HCT116 (cell line): ENCODE data around the gene ACSL4. TPM values are rescaled to one million over a fixed set of nuclear protein-coding genes. Genes with fewer than 3 reads are reported as not detected.

Source experiments
- ATAC-seq: fragments of 200-7000 bp; cut with Tn5 transposase; 2 replicates; pipeline ENCODE4 v1.9.1; 2020; ENCODE audit warnings: mild to moderate bottlenecking, moderate library complexity
- BruUV-seq: library from RNA; stranded (reverse); fragments of 400-500 nt; replicated peaks from 2 replicates; lab custom pipeline; 2021; lab: Mats Ljungman, UMichigan
- CTCF ChIA-PET: fragments of 300-600 bp; sonication (Branson Sonifier 250); formaldehyde crosslinking; loops from one replicate; lab custom pipeline; 2021; ENCODE audit warnings: antibody characterized with exemption; lab: Charles Lee
- POLR2A ChIA-PET: fragments of 300-600, 350-600 bp; sonication (Branson Sonifier 250); formaldehyde crosslinking; loops from one replicate; lab custom pipeline; 2021; ENCODE audit warnings: antibody characterized with exemption; lab: Charles Lee
- RAD21 ChIA-PET, 2 experiments: fragments of 300-600 bp; sonication (Branson Sonifier 250); formaldehyde crosslinking; loops; one replicate each; lab custom pipeline; 2023; ENCODE audit warnings: low total read pairs in 2 of 2; ENCODE audit not compliant: uncharacterized antibody in 2 of 2, unreplicated experiment in 2 of 2, low non-redundant PET in 1 of 2; lab: Charles Lee
- DNase-seq: peaks from one replicate; pipeline ENCODE4 v3.0.0-alpha.2; 2010; ENCODE audit warnings: low read depth, low spot score
- H2AFZ ChIP-seq: fragments of 200-600 bp; shearing (Covaris generic), sonication (generic); 2 replicates; pipeline ENCODE4 v1.6.1; 2017; ENCODE audit warnings: low read depth, mixed run types, mixed read lengths, antibody characterized with exemption, low read length; ENCODE audit not compliant: poor library complexity, severe bottlenecking
- H3K27ac ChIP-seq: 2 replicates; pipeline ENCODE4 v1.5.1; 2012; ENCODE audit warnings: low read depth, low read length
- H3K27me3 ChIP-seq: fragments of 200-600 bp; sonication (generic); 2 replicates; pipeline ENCODE4 v1.6.1; 2016; ENCODE audit warnings: mixed run types, low read length, mixed read lengths; ENCODE audit not compliant: insufficient read depth
- H3K36me3 ChIP-seq, 2 experiments: fragments of 200-500 bp in 1 of 2; fragments of 200-600 bp in 1 of 2; sonication (Bioruptor generic) in 1 of 2; sonication (generic) in 1 of 2; 2 replicates each; pipeline versions ENCODE4 v1.5.1 to v1.6.1; 2014 to 2016; ENCODE audit warnings: low read length in 2 of 2, inconsistent platforms in 1 of 2, mixed read lengths in 1 of 2, mixed run types in 1 of 2; ENCODE audit not compliant: insufficient read depth in 2 of 2, control insufficient read depth in 1 of 2
- H3K4me1 ChIP-seq, 2 experiments: fragments of 200-600 bp in 1 of 2; sonication (generic) in 1 of 2; 2 replicates each; pipeline versions ENCODE4 v1.5.1 to v1.6.1; 2012 to 2017; ENCODE audit warnings: low read length in 2 of 2, inconsistent platforms in 1 of 2, mild to moderate bottlenecking in 1 of 2, mixed read lengths in 1 of 2, mixed run types in 1 of 2, moderate library complexity in 1 of 2; ENCODE audit not compliant: insufficient read depth in 2 of 2, control insufficient read depth in 1 of 2
- H3K4me2 ChIP-seq: fragments of 200-600 bp; sonication (generic); 2 replicates; pipeline ENCODE4 v1.6.1; 2017; ENCODE audit warnings: mixed run types, low read length, mixed read lengths
- H3K4me3 ChIP-seq, 2 experiments: fragments of 200-600 bp in 1 of 2; sonication (generic) in 1 of 2; replicated peaks in 1 of 2; 2 replicates each; pipeline ENCODE4 v1.5.1; 2011 to 2016; ENCODE audit warnings: low read length in 2 of 2, control low read depth in 1 of 2, low read depth in 1 of 2, mild to moderate bottlenecking in 1 of 2, mixed read lengths in 1 of 2, mixed run types in 1 of 2
- H3K79me2 ChIP-seq: fragments of 200-600 bp; sonication (generic); 2 replicates; pipeline ENCODE4 v1.6.1; 2017; ENCODE audit warnings: mild to moderate bottlenecking, mixed run types, low read length, moderate library complexity, mixed read lengths; ENCODE audit not compliant: insufficient read depth
- H3K9ac ChIP-seq: fragments of 200-600 bp; sonication (generic); 2 replicates; pipeline ENCODE4 v1.6.1; 2016; ENCODE audit warnings: low read length, mixed read lengths
- H3K9me2 ChIP-seq: fragments of 200-600 bp; sonication (generic), shearing (Covaris generic); 2 replicates; pipeline ENCODE4 v1.6.1; 2017; ENCODE audit warnings: mixed run types, mild to moderate bottlenecking, moderate library complexity; ENCODE audit not compliant: insufficient read depth
- H3K9me3 ChIP-seq, 2 experiments: fragments of 200-500 bp in 1 of 2; fragments of 200-600 bp in 1 of 2; sonication (Bioruptor generic) in 1 of 2; sonication (generic) in 1 of 2; 2 replicates each; pipeline ENCODE4 v1.6.1; 2014 to 2017; ENCODE audit warnings: low read length in 2 of 2, mixed read lengths in 2 of 2, inconsistent platforms in 1 of 2, low read depth in 1 of 2, mild to moderate bottlenecking in 1 of 2, mixed run types in 1 of 2, moderate library complexity in 1 of 2; ENCODE audit not compliant: control insufficient read depth in 1 of 2, insufficient read depth in 1 of 2
- H4K20me1 ChIP-seq: fragments of 200-600 bp; sonication (generic), shearing (Covaris generic); 2 replicates; pipeline ENCODE4 v1.6.1; 2017; ENCODE audit warnings: mixed run types, mild to moderate bottlenecking, moderate library complexity; ENCODE audit not compliant: insufficient read depth
- ATF3 ChIP-seq: IDR thresholded peaks from 2 replicates; pipeline ENCODE4 v1.6.1; 2012
- CBX3 ChIP-seq: IDR thresholded peaks from 2 replicates; pipeline ENCODE4 v1.6.1; 2012; ENCODE audit warnings: low read depth
- EGR1 ChIP-seq: IDR thresholded peaks from 2 replicates; pipeline ENCODE4 v1.6.1; 2012; ENCODE audit warnings: low read depth
- ELF1 ChIP-seq: IDR thresholded peaks from 2 replicates; pipeline ENCODE4 v1.6.1; 2012; ENCODE audit warnings: low read depth, borderline replicate concordance
- EZH2 ChIP-seq: fragments of 200-600 bp; sonication (generic); IDR thresholded peaks from 2 replicates; pipeline ENCODE4 v1.6.1; 2017; ENCODE audit warnings: antibody characterized with exemption, mixed run types
- EZH2phosphoT487 ChIP-seq: fragments of 200-600 bp; IDR thresholded peaks from 2 replicates; pipeline ENCODE4 v1.6.1; 2018; ENCODE audit warnings: antibody characterized with exemption, borderline replicate concordance
- FOSL1 ChIP-seq: IDR thresholded peaks from 2 replicates; pipeline ENCODE4 v1.6.1; 2012; ENCODE audit warnings: low read depth
- JUND ChIP-seq: IDR thresholded peaks from 2 replicates; pipeline ENCODE4 v1.6.1; 2012
- MAX ChIP-seq: IDR thresholded peaks from 2 replicates; pipeline ENCODE4 v1.6.1; 2012
- POLR2A ChIP-seq: IDR thresholded peaks from 2 replicates; pipeline ENCODE4 v1.7.0; 2011; ENCODE audit warnings: borderline replicate concordance; ENCODE audit not compliant: insufficient read depth, insufficient read length; ENCODE audit errors: extremely low read depth
- RAD21 ChIP-seq: IDR thresholded peaks from 2 replicates; pipeline ENCODE4 v1.6.1; 2012; ENCODE audit warnings: low read depth, mild to moderate bottlenecking
- REST ChIP-seq: IDR thresholded peaks from 2 replicates; pipeline ENCODE4 v1.6.1; 2012; ENCODE audit warnings: low read depth
- SIN3A ChIP-seq: IDR thresholded peaks from 2 replicates; pipeline ENCODE4 v1.6.1; 2012; ENCODE audit warnings: low read depth
- SP1 ChIP-seq: IDR thresholded peaks from 2 replicates; pipeline ENCODE4 v1.6.1; 2012; ENCODE audit warnings: low read depth
- SRF ChIP-seq: IDR thresholded peaks from 2 replicates; pipeline ENCODE4 v1.6.1; 2012; ENCODE audit warnings: low read depth
- TCF7L2 ChIP-seq: IDR thresholded peaks from 2 replicates; pipeline ENCODE4 v1.7.0; 2011; ENCODE audit warnings: borderline replicate concordance, inconsistent platforms; ENCODE audit not compliant: insufficient read depth, insufficient read length; ENCODE audit errors: extremely low read depth
- YY1 ChIP-seq: IDR thresholded peaks from 2 replicates; pipeline ENCODE4 v1.6.1; 2011; ENCODE audit warnings: low read length, low read depth, moderate library complexity, mild to moderate bottlenecking; ENCODE audit not compliant: insufficient replicate concordance; ENCODE audit errors: extremely low read depth
- intact Hi-C: fragments of 100-400 bp; cut with micrococcal nuclease; formaldehyde crosslinking; loops from 2 replicates; pipeline ENCODE4 v1.10.0; 2022
- total RNA-seq: library from RNA; stranded (reverse); gene quantifications from one replicate; pipeline ENCODE4 v1.2.1, GENCODE V29; 2021; ENCODE audit not compliant: unreplicated experiment
- TF ChIP-seq, protein P1 (sequence below), 3 experiments: fragments of 200-600 bp in 1 of 3; sonication (generic) in 1 of 3; IDR thresholded peaks in 2 of 3; conservative IDR thresholded peaks in 1 of 3; 2 replicates each; pipeline ENCODE4 v1.5.1; 2012 to 2017; ENCODE audit warnings: low read depth in 2 of 3, low read length in 2 of 3, antibody characterized with exemption in 1 of 3, borderline replicate concordance in 1 of 3, control low read depth in 1 of 3, mild to moderate bottlenecking in 1 of 3, mixed read lengths in 1 of 3, mixed run types in 1 of 3, moderate library complexity in 1 of 3; ENCODE audit not compliant: insufficient read depth in 1 of 3

Gene ACSL4
- total RNA-seq, 1 experiment from 2014 or later: 50.5 TPM

GRCh38 chrX:109679820-109680219 lies 53.2 kb downstream of the ACSL4 start:
- Histone ChIP-seq H3K27me3 (no peaks in the 10 kb centered on the region), H3K4me3 (no peak overlapping the region), H3K79me2 (no peaks in the 10 kb centered on the region), H3K27ac (no peak overlapping the region), H4K20me1 (no peaks in the 10 kb centered on the region), H3K4me1 (no peaks in the 10 kb centered on the region), H3K4me2 (no peak overlapping the region), H3K9me2 (no peaks in the 10 kb centered on the region), H3K36me3 (peaks cover 0 to 4% of the 10 kb centered on the region in 2 experiments; a peak in 2 of 4 replicates), H3K9ac (no peak overlapping the region), H2AFZ (no peak overlapping the region), H3K9me3 (no peaks in the 10 kb centered on the region)
- TF ChIP-seq POLR2A (no peak), REST (no peak), TCF7L2 (no peak), ELF1 (no peak), EZH2 (no peak), RAD21 (no peak), MAX (no peak), EZH2phosphoT487 (no peak), SRF (no peak), CBX3 (no peak), JUND (no peak), SIN3A (no peak), FOSL1 (no peak), YY1 (no peak), SP1 (no peak), EGR1 (no peak), ATF3 (no peak)
- TF ChIP-seq, protein P1, sequence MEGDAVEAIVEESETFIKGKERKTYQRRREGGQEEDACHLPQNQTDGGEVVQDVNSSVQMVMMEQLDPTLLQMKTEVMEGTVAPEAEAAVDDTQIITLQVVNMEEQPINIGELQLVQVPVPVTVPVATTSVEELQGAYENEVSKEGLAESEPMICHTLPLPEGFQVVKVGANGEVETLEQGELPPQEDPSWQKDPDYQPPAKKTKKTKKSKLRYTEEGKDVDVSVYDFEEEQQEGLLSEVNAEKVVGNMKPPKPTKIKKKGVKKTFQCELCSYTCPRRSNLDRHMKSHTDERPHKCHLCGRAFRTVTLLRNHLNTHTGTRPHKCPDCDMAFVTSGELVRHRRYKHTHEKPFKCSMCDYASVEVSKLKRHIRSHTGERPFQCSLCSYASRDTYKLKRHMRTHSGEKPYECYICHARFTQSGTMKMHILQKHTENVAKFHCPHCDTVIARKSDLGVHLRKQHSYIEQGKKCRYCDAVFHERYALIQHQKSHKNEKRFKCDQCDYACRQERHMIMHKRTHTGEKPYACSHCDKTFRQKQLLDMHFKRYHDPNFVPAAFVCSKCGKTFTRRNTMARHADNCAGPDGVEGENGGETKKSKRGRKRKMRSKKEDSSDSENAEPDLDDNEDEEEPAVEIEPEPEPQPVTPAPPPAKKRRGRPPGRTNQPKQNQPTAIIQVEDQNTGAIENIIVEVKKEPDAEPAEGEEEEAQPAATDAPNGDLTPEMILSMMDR (IDR thresholded peaks at IDR 0.05 in 2 of 3, conservative IDR thresholded peaks at IDR 0.05 in 1 of 3; ENCODE audit: borderline replicate concordance in 1 of 3, insufficient read depth in 1 of 3, low read depth in 2 of 3, low read length in 2 of 3): no peak
- ChIA-PET RAD21 (no interaction called here), CTCF (interaction anchor here (2.1 kb wide), 1 partner anchor 177 kb away, joined by 5 read pairs; no protein-coding TSS in a partner anchor), POLR2A (no interaction called here)
- intact Hi-C loops: no loop called here
- DNase-seq (no peak), ATAC-seq (no peak)
- no TSS peak for BruUV-seq
